Endothelial cell of umbilical vein (primary cell): ENCODE data around the gene MOB3A. TPM values are rescaled to one million over a fixed set of nuclear protein-coding genes. Genes with fewer than 3 reads are reported as not detected.

Experiments
- BruUV-seq: library from RNA; stranded (reverse); fragments of 400-500 nt; replicated peaks from 2 replicates; lab custom pipeline; 2021; lab: Mats Ljungman, UMichigan
- CTCF ChIA-PET: fragments of 300-600, 350-600 bp; sonication (Branson Sonifier 250); formaldehyde crosslinking; loops from one replicate; lab custom pipeline; 2021; ENCODE audit warnings: antibody characterized with exemption, inconsistent platforms; lab: Charles Lee
- POLR2A ChIA-PET: fragments of 300-600, 350-600 bp; sonication (Branson Sonifier 250); formaldehyde crosslinking; loops from one replicate; lab custom pipeline; 2021; ENCODE audit warnings: antibody characterized with exemption, inconsistent platforms; lab: Charles Lee
- DNase-seq: peaks from one replicate; pipeline ENCODE4 v3.0.0-alpha.2; 2011; ENCODE audit warnings: low read depth, low spot score
- FAIRE-seq: peaks from 2 replicates; lab custom pipeline; 2011; peaks lifted over from hg19 to GRCh38; lab: Jason Lieb, UNC
- H2AFZ ChIP-seq: 2 replicates; pipeline ENCODE4 v1.6.0; 2012; ENCODE audit warnings: low read depth, low read length, control low read depth, inconsistent platforms
- H3K27ac ChIP-seq: 2 replicates; pipeline ENCODE4 v1.5.1; 2011; ENCODE audit warnings: low read depth, mild to moderate bottlenecking, control low read depth, low read length, moderate library complexity; ENCODE audit not compliant: insufficient read depth
- H3K27me3 ChIP-seq, 2 experiments: 2 replicates each; pipeline versions ENCODE4 v1.6.0 to v1.6.1; 2011; ENCODE audit warnings: low read length in 2 of 2, mixed read lengths in 1 of 2; ENCODE audit not compliant: control insufficient read depth in 2 of 2, insufficient read depth in 2 of 2
- H3K36me3 ChIP-seq, 2 experiments: 2 replicates in 1 of 2; 3 replicates in 1 of 2; pipeline ENCODE4 v1.5.1; 2011; ENCODE audit warnings: low read length in 2 of 2, mild to moderate bottlenecking in 1 of 2, moderate library complexity in 1 of 2; ENCODE audit not compliant: control insufficient read depth in 2 of 2, insufficient read depth in 2 of 2; ENCODE audit errors: extremely low read depth in 1 of 2
- H3K4me1 ChIP-seq: 3 replicates; pipeline ENCODE4 v1.5.1; 2011; ENCODE audit warnings: mild to moderate bottlenecking, low read length; ENCODE audit not compliant: control insufficient read depth, insufficient read depth; ENCODE audit errors: extremely low read depth
- H3K4me2 ChIP-seq: 2 replicates; pipeline ENCODE4 v1.6.1; 2011; ENCODE audit warnings: low read length, control low read depth, mixed read lengths; ENCODE audit not compliant: insufficient read depth
- H3K4me3 ChIP-seq, 3 experiments: fragments of 200-600 bp in 1 of 3; sonication (generic), shearing (Covaris generic) in 1 of 3; replicated peaks in 1 of 3; 2 replicates each; pipeline ENCODE4 v1.5.1; 2011 to 2016; ENCODE audit warnings: control low read depth in 3 of 3, low read length in 3 of 3, mild to moderate bottlenecking in 2 of 3, inconsistent platforms in 1 of 3, low read depth in 1 of 3, moderate library complexity in 1 of 3; ENCODE audit not compliant: insufficient read depth in 1 of 3
- H3K79me2 ChIP-seq: 2 replicates; pipeline ENCODE4 v1.6.0; 2012; ENCODE audit warnings: low read length, inconsistent platforms; ENCODE audit not compliant: control insufficient read depth, insufficient read depth
- H3K9ac ChIP-seq: replicated peaks from 2 replicates; pipeline ENCODE3; 2011; ENCODE audit warnings: low read length, control low read depth; ENCODE audit not compliant: insufficient read depth; ENCODE audit errors: extremely low read depth
- H3K9me1 ChIP-seq: replicated peaks from 3 replicates; pipeline ENCODE4 v1.6.0; 2011; ENCODE audit warnings: mild to moderate bottlenecking, low read length; ENCODE audit not compliant: control insufficient read depth, insufficient read depth; ENCODE audit errors: extremely low read depth
- H3K9me3 ChIP-seq: replicated peaks from 2 replicates; pipeline ENCODE4 v1.5.1; 2012; ENCODE audit warnings: low read length, inconsistent platforms; ENCODE audit not compliant: control insufficient read depth, insufficient read depth
- H4K20me1 ChIP-seq: replicated peaks from 2 replicates; pipeline ENCODE3; 2011; ENCODE audit warnings: mild to moderate bottlenecking, low read length; ENCODE audit not compliant: control insufficient read depth, insufficient read depth; ENCODE audit errors: extremely low read depth
- CTCF ChIP-seq, 2 donors: IDR thresholded peaks; 1 replicate in 1 of 2; 2 replicates in 1 of 2; pipeline ENCODE4 v1.5.1; 2011; ENCODE audit warnings: low read length in 2 of 2, mild to moderate bottlenecking in 2 of 2, moderate library complexity in 2 of 2, control low read depth in 1 of 2, inconsistent platforms in 1 of 2, low read depth in 1 of 2; ENCODE audit not compliant: insufficient read depth in 1 of 2; ENCODE audit errors: extremely low read depth in 1 of 2
- EZH2 ChIP-seq: IDR thresholded peaks from 2 replicates; pipeline ENCODE4 v1.6.1; 2012; ENCODE audit warnings: borderline replicate concordance, low read depth, mild to moderate bottlenecking, moderate library complexity, low read length, inconsistent platforms; ENCODE audit not compliant: severe bottlenecking
- FOS ChIP-seq: IDR thresholded peaks from 2 replicates; pipeline ENCODE4 v1.6.1; 2011; ENCODE audit warnings: mild to moderate bottlenecking, low read length, moderate library complexity, borderline replicate concordance; ENCODE audit not compliant: insufficient read depth
- GATA2 ChIP-seq: IDR thresholded peaks from 2 replicates; pipeline ENCODE4 v1.7.0; 2011; ENCODE audit warnings: low read depth, mild to moderate bottlenecking, moderate library complexity, mixed read lengths, low read length; ENCODE audit not compliant: insufficient read length, insufficient read depth
- JUN ChIP-seq: IDR thresholded peaks from 2 replicates; pipeline ENCODE4 v1.6.1; 2011; ENCODE audit warnings: borderline replicate concordance, low read depth; ENCODE audit not compliant: insufficient read length, insufficient read depth
- MAX ChIP-seq: IDR thresholded peaks from 2 replicates; pipeline ENCODE4 v1.6.1; 2011; ENCODE audit not compliant: insufficient read depth, insufficient read length
- MYC ChIP-seq: IDR thresholded peaks from one replicate; pipeline ENCODE4 v1.6.1; 2011; ENCODE audit warnings: mild to moderate bottlenecking, low read depth, low read length
- POLR2A ChIP-seq: IDR thresholded peaks from 2 replicates; pipeline ENCODE4 v1.6.1; 2012; ENCODE audit warnings: low read depth, mild to moderate bottlenecking, control low read depth, low read length
- POLR2AphosphoS5 ChIP-seq: IDR thresholded peaks from 2 replicates; pipeline ENCODE4 v1.6.1; 2012; ENCODE audit warnings: low read depth, mild to moderate bottlenecking, control low read depth, low read length, moderate library complexity; ENCODE audit not compliant: insufficient read depth
- dilution Hi-C: fragments of 300-500 bp; cut with MboI; formaldehyde crosslinking; loops from one replicate; pipeline ENCODE4 v1.15.0; 2019; ENCODE audit warnings: low sequenced_read_pairs; ENCODE audit not compliant: extremely low pct_ligation_motif_present
- intact Hi-C: fragments of 100-400 bp; cut with micrococcal nuclease; formaldehyde crosslinking; loops from one replicate; pipeline ENCODE4 v1.10.0; 2022
- polyA plus RNA-seq, 4 experiments: library from polyadenylated mRNA; depleted of rRNA in 3 of 4; stranded (reverse) in 3 of 4; unstranded in 1 of 4; fragments of >200 nt; gene quantifications; 2 replicates each; pipeline versions ENCODE4 v1.2.1 to v1.2.3, GENCODE V29; 2011 to 2012; ENCODE audit warnings: missing spikeins in 1 of 4
- total RNA-seq: library from RNA; stranded (reverse); gene quantifications from 2 replicates; pipeline ENCODE4 v1.2.3, GENCODE V29; 2021

MOB3A gene
- total and polyA plus RNA-seq, 2 donors (not counting 3 experiments of a cell fraction or from before 2014, with no cell fraction given), result 46.5 to 59.7 TPM

- POLR2A ChIA-PET, result no interaction called here
- Histone ChIP-seq H3K9me3 (no peaks in the 10 kb centered on the region), H3K27ac (peak overlapping the region; percentile 63), H3K79me2 (peaks cover 49% of the 10 kb centered on the region), H3K4me3 (no peak overlapping the region), H3K36me3 (peaks cover 4 to 26% of the 10 kb centered on the region in 2 experiments), H2AFZ (no peak overlapping the region), H4K20me1 (no peaks in the 10 kb centered on the region), H3K4me1 (peaks cover 39% of the 10 kb centered on the region), H3K27me3 (no peaks in the 10 kb centered on the region), H3K4me2 (no peak overlapping the region), H3K9ac (no peak overlapping the region), H3K9me1 (no peaks in the 10 kb centered on the region)
- FAIRE-seq, result no peak
- dilution Hi-C loops, result no loop called here
- no peak for TF ChIP-seq POLR2A
- TF ChIP-seq CTCF (IDR thresholded peaks at IDR 0.05; ENCODE audit: extremely low read depth in 1 of 2, insufficient read depth in 1 of 2, low read depth in 1 of 2, low read length in 2 of 2), result no peak
- TF ChIP-seq POLR2AphosphoS5, result no peak
- TF ChIP-seq MAX, result no peak
- no peak for TF ChIP-seq GATA2
- TF ChIP-seq EZH2, result no peak
- no peak for TF ChIP-seq MYC
- no peak for TF ChIP-seq JUN
- no peak for TF ChIP-seq FOS
- CTCF ChIA-PET, result interaction anchor here (1.1 to 1.4 kb wide), 2 partner anchors 12 to 23 kb away, joined by 3 to 4 read pairs; no protein-coding TSS in a partner anchor
- intact Hi-C loops, result loop anchor here (1.0 kb wide), 1 partner anchor 15 kb away; no protein-coding TSS in a partner anchor
- DNase-seq, result no peak
- no TSS peak for BruUV-seq
Observed at GRCh38 chr19:2047076-2047448, 49.1 kb downstream of the MOB3A start.
